ENCODE measurements around the gene MRTO4.

DNA sequence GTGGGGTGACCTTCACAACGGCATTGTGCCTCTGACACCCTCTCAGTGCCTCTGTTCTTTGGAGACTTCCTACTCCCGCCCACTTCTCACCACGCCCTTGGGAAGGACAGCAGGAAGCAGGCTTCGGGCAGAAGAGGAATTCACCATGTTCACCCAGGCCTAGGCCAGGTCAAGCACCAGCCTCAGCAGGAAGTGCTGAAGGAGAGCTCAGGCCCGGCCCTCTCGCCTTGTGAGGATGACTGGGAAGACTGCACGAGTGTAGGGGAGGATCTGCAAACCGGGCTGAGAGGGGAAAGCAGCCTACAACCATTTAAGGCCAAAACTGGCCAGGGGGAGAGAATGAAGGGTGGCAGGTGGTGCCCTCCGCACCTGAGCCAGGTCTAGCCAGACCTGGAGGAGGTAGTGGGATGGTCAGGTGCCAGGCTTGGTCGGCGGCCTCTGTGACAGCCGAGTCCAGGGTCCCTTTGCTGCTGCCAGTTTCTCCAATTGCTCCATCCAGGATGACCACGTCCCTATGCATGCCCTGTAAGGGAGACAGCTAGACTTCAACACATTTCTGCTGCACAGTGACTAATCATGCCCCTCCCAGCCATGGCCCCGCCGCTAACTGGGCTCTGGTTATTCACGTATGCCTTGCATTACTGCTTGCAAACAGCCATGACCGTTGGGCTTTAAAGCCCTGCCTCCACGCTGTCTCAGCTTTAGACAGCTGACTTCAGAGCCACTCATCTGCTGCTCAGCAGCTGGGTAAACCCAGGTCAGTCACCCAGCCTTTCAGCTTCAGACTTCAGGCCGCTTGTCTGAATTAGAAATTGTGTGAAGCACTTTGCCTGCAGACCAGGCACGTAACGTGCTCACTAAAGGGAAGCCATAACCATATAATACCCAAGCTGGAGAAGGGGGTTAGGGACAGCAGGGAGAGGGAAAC lies 8.9 kb downstream of the MRTO4 start:
- no peak for TF ChIP-seq EZH2 (IDR thresholded peaks at IDR 0.05; ENCODE audit: insufficient read depth, poor library complexity, severe bottlenecking)
- TF ChIP-seq EZH2phosphoT487 (IDR thresholded peaks at IDR 0.05; ENCODE audit: insufficient read depth, low read depth): no peak

All from GM23248 (cell line).